ENCODE results near the gene SLAIN1.

SLAIN1 gene

GRCh38 chr13:77751513-77752456 is 54.3 kb downstream of the SLAIN1 start:
- no peak for DNase-seq (ENCODE audit: low read depth)

- DNase-seq (ENCODE audit: low read depth), result no peak
Observed at GRCh38 chr13:77752512-77753069, 55.1 kb downstream of the SLAIN1 start.

- DNase-seq (ENCODE audit: low read depth), result no peak
Observed at GRCh38 chr13:77760893-77761292, 63.4 kb downstream of the SLAIN1 start.

- no peak for DNase-seq (ENCODE audit: low read depth)
Observed at GRCh38 chr13:77767413-77767812, 69.9 kb downstream of the SLAIN1 start.

GRCh38 chr13:77774181-77774580 is 76.7 kb downstream of the SLAIN1 start:
- no peak for DNase-seq (ENCODE audit: low read depth)

- no peak for DNase-seq (ENCODE audit: low read depth)
Observed at GRCh38 chr13:77776704-77777103, 79.2 kb downstream of the SLAIN1 start.

- DNase-seq (ENCODE audit: low read depth), result no peak
Observed at GRCh38 chr13:77779552-77780272, 82.2 kb downstream of the SLAIN1 start.

GRCh38 chr13:77781808-77782207 is 84.3 kb downstream of the SLAIN1 start:
- no peak for DNase-seq (ENCODE audit: low read depth)

- DNase-seq (ENCODE audit: low read depth), result no peak
Observed at GRCh38 chr13:77784515-77784914, 87.0 kb downstream of the SLAIN1 start.

- DNase-seq (ENCODE audit: low read depth), result no peak
Observed at GRCh38 chr13:77786695-77787287, 89.3 kb downstream of the SLAIN1 start.

GRCh38 chr13:77789376-77789775 is 91.9 kb downstream of the SLAIN1 start:
- no peak for DNase-seq (ENCODE audit: low read depth)

GRCh38 chr13:77800219-77800618 is 102.7 kb downstream of the SLAIN1 start:
- DNase-seq (ENCODE audit: low read depth), result no peak

- no peak for DNase-seq (ENCODE audit: low read depth)
Observed at GRCh38 chr13:77806518-77806917, 109.0 kb downstream of the SLAIN1 start.

GRCh38 chr13:77807431-77808135 is 110.1 kb downstream of the SLAIN1 start:
- no peak for DNase-seq (ENCODE audit: low read depth)

GRCh38 chr13:77810430-77810829 is 112.9 kb downstream of the SLAIN1 start:
- DNase-seq (ENCODE audit: low read depth), result no peak

- no peak for DNase-seq (ENCODE audit: low read depth)
Observed at GRCh38 chr13:77810878-77811277, 113.4 kb downstream of the SLAIN1 start.

- no peak for DNase-seq (ENCODE audit: low read depth)
Observed at GRCh38 chr13:77811381-77811780, 113.9 kb downstream of the SLAIN1 start.

- no peak for DNase-seq (ENCODE audit: low read depth)
Observed at GRCh38 chr13:77811981-77812380, 114.5 kb downstream of the SLAIN1 start.

Data from stimulated activated CD8-positive, alpha-beta memory T cell treated with anti-CD3 and anti-CD28 coated beads, Interleukin-12 subunit alpha, Interleukin-12 subunit beta, amount 100 ng/mL, for 4 hours (primary cell).